HCT116 (cell line): Measurements from ENCODE around the gene APOLD1. TPM values are rescaled to one million over a fixed set of nuclear protein-coding genes. Genes with fewer than 3 reads are reported as not detected.

Experiments used
- ATAC-seq: fragments of 200-7000 bp; cut with Tn5 transposase; 2 replicates; pipeline ENCODE4 v1.9.1; 2020; ENCODE audit warnings: mild to moderate bottlenecking, moderate library complexity
- BruUV-seq: library from RNA; stranded (reverse); fragments of 400-500 nt; replicated peaks from 2 replicates; lab custom pipeline; 2021; lab: Mats Ljungman, UMichigan
- CTCF ChIA-PET: fragments of 300-600 bp; sonication (Branson Sonifier 250); formaldehyde crosslinking; loops from one replicate; lab custom pipeline; 2021; ENCODE audit warnings: antibody characterized with exemption; lab: Charles Lee
- POLR2A ChIA-PET: fragments of 300-600, 350-600 bp; sonication (Branson Sonifier 250); formaldehyde crosslinking; loops from one replicate; lab custom pipeline; 2021; ENCODE audit warnings: antibody characterized with exemption; lab: Charles Lee
- RAD21 ChIA-PET, 2 experiments: fragments of 300-600 bp; sonication (Branson Sonifier 250); formaldehyde crosslinking; loops; one replicate each; lab custom pipeline; 2023; ENCODE audit warnings: low total read pairs in 2 of 2; ENCODE audit not compliant: uncharacterized antibody in 2 of 2, unreplicated experiment in 2 of 2, low non-redundant PET in 1 of 2; lab: Charles Lee
- DNase-seq: peaks from one replicate; pipeline ENCODE4 v3.0.0-alpha.2; 2010; ENCODE audit warnings: low read depth, low spot score
- H2AFZ ChIP-seq: fragments of 200-600 bp; shearing (Covaris generic), sonication (generic); 2 replicates; pipeline ENCODE4 v1.6.1; 2017; ENCODE audit warnings: low read depth, mixed run types, mixed read lengths, antibody characterized with exemption, low read length; ENCODE audit not compliant: poor library complexity, severe bottlenecking
- H3K27ac ChIP-seq: 2 replicates; pipeline ENCODE4 v1.5.1; 2012; ENCODE audit warnings: low read depth, low read length
- H3K27me3 ChIP-seq: fragments of 200-600 bp; sonication (generic); 2 replicates; pipeline ENCODE4 v1.6.1; 2016; ENCODE audit warnings: mixed run types, low read length, mixed read lengths; ENCODE audit not compliant: insufficient read depth
- H3K36me3 ChIP-seq, 2 experiments: fragments of 200-500 bp in 1 of 2; fragments of 200-600 bp in 1 of 2; sonication (Bioruptor generic) in 1 of 2; sonication (generic) in 1 of 2; 2 replicates each; pipeline versions ENCODE4 v1.5.1 to v1.6.1; 2014 to 2016; ENCODE audit warnings: low read length in 2 of 2, inconsistent platforms in 1 of 2, mixed read lengths in 1 of 2, mixed run types in 1 of 2; ENCODE audit not compliant: insufficient read depth in 2 of 2, control insufficient read depth in 1 of 2
- H3K4me1 ChIP-seq, 2 experiments: fragments of 200-600 bp in 1 of 2; sonication (generic) in 1 of 2; 2 replicates each; pipeline versions ENCODE4 v1.5.1 to v1.6.1; 2012 to 2017; ENCODE audit warnings: low read length in 2 of 2, inconsistent platforms in 1 of 2, mild to moderate bottlenecking in 1 of 2, mixed read lengths in 1 of 2, mixed run types in 1 of 2, moderate library complexity in 1 of 2; ENCODE audit not compliant: insufficient read depth in 2 of 2, control insufficient read depth in 1 of 2
- H3K4me2 ChIP-seq: fragments of 200-600 bp; sonication (generic); 2 replicates; pipeline ENCODE4 v1.6.1; 2017; ENCODE audit warnings: mixed run types, low read length, mixed read lengths
- H3K4me3 ChIP-seq, 2 experiments: fragments of 200-600 bp in 1 of 2; sonication (generic) in 1 of 2; replicated peaks in 1 of 2; 2 replicates each; pipeline ENCODE4 v1.5.1; 2011 to 2016; ENCODE audit warnings: low read length in 2 of 2, control low read depth in 1 of 2, low read depth in 1 of 2, mild to moderate bottlenecking in 1 of 2, mixed read lengths in 1 of 2, mixed run types in 1 of 2
- H3K79me2 ChIP-seq: fragments of 200-600 bp; sonication (generic); 2 replicates; pipeline ENCODE4 v1.6.1; 2017; ENCODE audit warnings: mild to moderate bottlenecking, mixed run types, low read length, moderate library complexity, mixed read lengths; ENCODE audit not compliant: insufficient read depth
- H3K9ac ChIP-seq: fragments of 200-600 bp; sonication (generic); 2 replicates; pipeline ENCODE4 v1.6.1; 2016; ENCODE audit warnings: low read length, mixed read lengths
- H3K9me2 ChIP-seq: fragments of 200-600 bp; sonication (generic), shearing (Covaris generic); 2 replicates; pipeline ENCODE4 v1.6.1; 2017; ENCODE audit warnings: mixed run types, mild to moderate bottlenecking, moderate library complexity; ENCODE audit not compliant: insufficient read depth
- H3K9me3 ChIP-seq, 2 experiments: fragments of 200-500 bp in 1 of 2; fragments of 200-600 bp in 1 of 2; sonication (Bioruptor generic) in 1 of 2; sonication (generic) in 1 of 2; 2 replicates each; pipeline ENCODE4 v1.6.1; 2014 to 2017; ENCODE audit warnings: low read length in 2 of 2, mixed read lengths in 2 of 2, inconsistent platforms in 1 of 2, low read depth in 1 of 2, mild to moderate bottlenecking in 1 of 2, mixed run types in 1 of 2, moderate library complexity in 1 of 2; ENCODE audit not compliant: control insufficient read depth in 1 of 2, insufficient read depth in 1 of 2
- H4K20me1 ChIP-seq: fragments of 200-600 bp; sonication (generic), shearing (Covaris generic); 2 replicates; pipeline ENCODE4 v1.6.1; 2017; ENCODE audit warnings: mixed run types, mild to moderate bottlenecking, moderate library complexity; ENCODE audit not compliant: insufficient read depth
- CBX3 ChIP-seq: IDR thresholded peaks from 2 replicates; pipeline ENCODE4 v1.6.1; 2012; ENCODE audit warnings: low read depth
- CEBPB ChIP-seq: IDR thresholded peaks from 2 replicates; pipeline ENCODE4 v1.6.1; 2012; ENCODE audit warnings: low read depth
- CTCF ChIP-seq, 3 experiments: fragments of 200-600 bp in 1 of 3; sonication (generic) in 1 of 3; IDR thresholded peaks in 2 of 3; conservative IDR thresholded peaks in 1 of 3; 2 replicates each; pipeline ENCODE4 v1.5.1; 2012 to 2017; ENCODE audit warnings: low read depth in 2 of 3, low read length in 2 of 3, antibody characterized with exemption in 1 of 3, borderline replicate concordance in 1 of 3, control low read depth in 1 of 3, mild to moderate bottlenecking in 1 of 3, mixed read lengths in 1 of 3, mixed run types in 1 of 3, moderate library complexity in 1 of 3; ENCODE audit not compliant: insufficient read depth in 1 of 3
- EGR1 ChIP-seq: IDR thresholded peaks from 2 replicates; pipeline ENCODE4 v1.6.1; 2012; ENCODE audit warnings: low read depth
- ELF1 ChIP-seq: IDR thresholded peaks from 2 replicates; pipeline ENCODE4 v1.6.1; 2012; ENCODE audit warnings: low read depth, borderline replicate concordance
- EZH2 ChIP-seq: fragments of 200-600 bp; sonication (generic); IDR thresholded peaks from 2 replicates; pipeline ENCODE4 v1.6.1; 2017; ENCODE audit warnings: antibody characterized with exemption, mixed run types
- FOSL1 ChIP-seq: IDR thresholded peaks from 2 replicates; pipeline ENCODE4 v1.6.1; 2012; ENCODE audit warnings: low read depth
- POLR2A ChIP-seq: IDR thresholded peaks from 2 replicates; pipeline ENCODE4 v1.7.0; 2011; ENCODE audit warnings: borderline replicate concordance; ENCODE audit not compliant: insufficient read depth, insufficient read length; ENCODE audit errors: extremely low read depth
- POLR2AphosphoS5 ChIP-seq: IDR thresholded peaks from 2 replicates; pipeline ENCODE4 v1.6.1; 2011; ENCODE audit warnings: mild to moderate bottlenecking, low read depth, low read length, moderate library complexity
- RAD21 ChIP-seq: IDR thresholded peaks from 2 replicates; pipeline ENCODE4 v1.6.1; 2012; ENCODE audit warnings: low read depth, mild to moderate bottlenecking
- SP1 ChIP-seq: IDR thresholded peaks from 2 replicates; pipeline ENCODE4 v1.6.1; 2012; ENCODE audit warnings: low read depth
- SRF ChIP-seq: IDR thresholded peaks from 2 replicates; pipeline ENCODE4 v1.6.1; 2012; ENCODE audit warnings: low read depth
- TCF7L2 ChIP-seq: IDR thresholded peaks from 2 replicates; pipeline ENCODE4 v1.7.0; 2011; ENCODE audit warnings: borderline replicate concordance, inconsistent platforms; ENCODE audit not compliant: insufficient read depth, insufficient read length; ENCODE audit errors: extremely low read depth
- YY1 ChIP-seq: IDR thresholded peaks from 2 replicates; pipeline ENCODE4 v1.6.1; 2011; ENCODE audit warnings: low read length, low read depth, moderate library complexity, mild to moderate bottlenecking; ENCODE audit not compliant: insufficient replicate concordance; ENCODE audit errors: extremely low read depth
- ZFX ChIP-seq: fragments of 450-650 bp; IDR thresholded peaks from 2 replicates; pipeline ENCODE4 v1.6.1; 2017
- intact Hi-C: fragments of 100-400 bp; cut with micrococcal nuclease; formaldehyde crosslinking; loops from 2 replicates; pipeline ENCODE4 v1.10.0; 2022
- total RNA-seq: library from RNA; stranded (reverse); gene quantifications from one replicate; pipeline ENCODE4 v1.2.1, GENCODE V29; 2021; ENCODE audit not compliant: unreplicated experiment
- TF ChIP-seq, protein P1 (sequence below): IDR thresholded peaks from 2 replicates; pipeline ENCODE4 v1.6.1; 2012
- TF ChIP-seq, protein P2 (sequence below): IDR thresholded peaks from 2 replicates; pipeline ENCODE4 v1.6.1; 2012; ENCODE audit warnings: low read depth
- TF ChIP-seq, protein P3 (sequence below): IDR thresholded peaks from 2 replicates; pipeline ENCODE4 v1.6.1; 2012

APOLD1 gene
- total RNA-seq, 1 experiment from 2014 or later = 3.9 TPM

DNA sequence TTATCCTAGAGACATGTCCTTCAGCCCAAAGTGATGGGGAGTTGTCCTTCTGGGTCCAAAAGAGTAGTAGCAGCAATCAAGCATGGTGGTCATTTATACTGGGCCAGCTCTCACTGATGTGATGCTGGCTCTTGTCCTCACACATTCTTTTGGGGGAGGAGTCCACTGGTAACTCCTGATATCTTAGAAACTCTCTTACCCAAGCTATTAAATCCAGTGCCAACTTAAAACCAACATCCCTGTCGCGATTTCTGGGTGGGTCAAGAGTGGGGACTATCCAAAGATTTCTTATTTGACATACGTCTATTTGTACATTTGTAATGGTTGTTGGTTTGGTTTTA is 52.3 kb downstream of the APOLD1 start:
- H4K20me1 ChIP-seq = no peaks in the 10 kb centered on the region
- ChIA-PET RAD21 (interaction anchor here (0.6 to 3.1 kb wide), 5 partner anchors 25 to 113 kb away, joined by 3 to 12 read pairs (median 6); partner anchors contain the start of gene GPRC5A (in 2 of the 2)), CTCF (interaction anchor here (0.8 to 2.7 kb wide), 14 partner anchors 18 to 261 kb away, joined by 3 to 29 read pairs (median 4); partner anchors contain the start of gene GPRC5A), POLR2A (interaction anchor here (1.0 to 5.3 kb wide), 8 partner anchors 11 to 62 kb away, joined by 3 to 66 read pairs (median 6); partner anchors contain the start of gene GPRC5A)
- no TSS peak for BruUV-seq
- H3K4me3 ChIP-seq = no peak overlapping the region
- no peak overlapping the region for H2AFZ ChIP-seq
- no peak for DNase-seq
- no peaks in the 10 kb centered on the region for H3K27me3 ChIP-seq
- peak overlapping the region; percentile 77 for H3K4me2 ChIP-seq
- peaks cover 83 to 100% of the 10 kb centered on the region in 2 experiments for H3K4me1 ChIP-seq
- H3K9me2 ChIP-seq = no peaks in the 10 kb centered on the region
- peaks cover 12% of the 10 kb centered on the region for H3K79me2 ChIP-seq
- H3K9me3 ChIP-seq = no peaks in the 10 kb centered on the region
- H3K27ac ChIP-seq = peak overlapping the region; percentile 85
- H3K36me3 ChIP-seq = peaks cover 0 to 19% of the 10 kb centered on the region in 2 experiments; a peak in 2 of 4 replicates
- H3K9ac ChIP-seq = peak overlapping the region; percentile 66
- intact Hi-C loops = loop anchor here (2.0 kb wide), 1 partner anchor 145 kb away; no protein-coding TSS in a partner anchor
- TF ChIP-seq CBX3 (no peak), ZFX (no peak), POLR2A (no peak), RAD21 (no peak), TCF7L2 (no peak), CEBPB (no peak), SRF (no peak), YY1 (no peak), FOSL1 (no peak), EZH2 (no peak), EGR1 (no peak), POLR2AphosphoS5 (no peak), CTCF (IDR thresholded peaks at IDR 0.05 in 2 of 3, conservative IDR thresholded peaks at IDR 0.05 in 1 of 3; ENCODE audit: borderline replicate concordance in 1 of 3, insufficient read depth in 1 of 3, low read depth in 2 of 3, low read length in 2 of 3) (no peak), ELF1 (no peak), SP1 (no peak)
- TF ChIP-seq, protein P1, sequence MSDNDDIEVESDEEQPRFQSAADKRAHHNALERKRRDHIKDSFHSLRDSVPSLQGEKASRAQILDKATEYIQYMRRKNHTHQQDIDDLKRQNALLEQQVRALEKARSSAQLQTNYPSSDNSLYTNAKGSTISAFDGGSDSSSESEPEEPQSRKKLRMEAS = no peak
- TF ChIP-seq, protein P2, sequence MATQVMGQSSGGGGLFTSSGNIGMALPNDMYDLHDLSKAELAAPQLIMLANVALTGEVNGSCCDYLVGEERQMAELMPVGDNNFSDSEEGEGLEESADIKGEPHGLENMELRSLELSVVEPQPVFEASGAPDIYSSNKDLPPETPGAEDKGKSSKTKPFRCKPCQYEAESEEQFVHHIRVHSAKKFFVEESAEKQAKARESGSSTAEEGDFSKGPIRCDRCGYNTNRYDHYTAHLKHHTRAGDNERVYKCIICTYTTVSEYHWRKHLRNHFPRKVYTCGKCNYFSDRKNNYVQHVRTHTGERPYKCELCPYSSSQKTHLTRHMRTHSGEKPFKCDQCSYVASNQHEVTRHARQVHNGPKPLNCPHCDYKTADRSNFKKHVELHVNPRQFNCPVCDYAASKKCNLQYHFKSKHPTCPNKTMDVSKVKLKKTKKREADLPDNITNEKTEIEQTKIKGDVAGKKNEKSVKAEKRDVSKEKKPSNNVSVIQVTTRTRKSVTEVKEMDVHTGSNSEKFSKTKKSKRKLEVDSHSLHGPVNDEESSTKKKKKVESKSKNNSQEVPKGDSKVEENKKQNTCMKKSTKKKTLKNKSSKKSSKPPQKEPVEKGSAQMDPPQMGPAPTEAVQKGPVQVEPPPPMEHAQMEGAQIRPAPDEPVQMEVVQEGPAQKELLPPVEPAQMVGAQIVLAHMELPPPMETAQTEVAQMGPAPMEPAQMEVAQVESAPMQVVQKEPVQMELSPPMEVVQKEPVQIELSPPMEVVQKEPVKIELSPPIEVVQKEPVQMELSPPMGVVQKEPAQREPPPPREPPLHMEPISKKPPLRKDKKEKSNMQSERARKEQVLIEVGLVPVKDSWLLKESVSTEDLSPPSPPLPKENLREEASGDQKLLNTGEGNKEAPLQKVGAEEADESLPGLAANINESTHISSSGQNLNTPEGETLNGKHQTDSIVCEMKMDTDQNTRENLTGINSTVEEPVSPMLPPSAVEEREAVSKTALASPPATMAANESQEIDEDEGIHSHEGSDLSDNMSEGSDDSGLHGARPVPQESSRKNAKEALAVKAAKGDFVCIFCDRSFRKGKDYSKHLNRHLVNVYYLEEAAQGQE = no peak
- TF ChIP-seq, protein P3, sequence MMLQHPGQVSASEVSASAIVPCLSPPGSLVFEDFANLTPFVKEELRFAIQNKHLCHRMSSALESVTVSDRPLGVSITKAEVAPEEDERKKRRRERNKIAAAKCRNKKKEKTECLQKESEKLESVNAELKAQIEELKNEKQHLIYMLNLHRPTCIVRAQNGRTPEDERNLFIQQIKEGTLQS = no peak
- ATAC-seq = no peak
